ENCODE results near the gene CNGA3. TPM values are rescaled to one million over a fixed set of nuclear protein-coding genes. Genes with fewer than 3 reads are reported as not detected.

Gene CNGA3
- total RNA-seq, 1 experiment from 2014 or later, result not detected

- H3K4me3 Mint-ChIP-seq, result no peak overlapping the region
- H3K36me3 Mint-ChIP-seq (ENCODE audit: insufficient read depth in 1 of 3, low read depth in 3 of 3), result no peaks in the 10 kb centered on the region; a peak in 1 of 7 replicates
Measured at GRCh38 chr2:98403878-98404277, 57.6 kb downstream of the CNGA3 start.

More at GRCh38 chr2:98403878-98404277, 57.6 kb downstream of the CNGA3 start:
- Mint-ChIP-seq H3K9me3 (no peaks in the 10 kb centered on the region), H3K27ac (no peak overlapping the region), H3K4me1 (peaks cover 8 to 9% of the 10 kb centered on the region in 2 experiments), H3K27me3 (ENCODE audit: low read depth) (peaks cover 7% of the 10 kb centered on the region)
- no peak for DNase-seq
- Histone ChIP-seq H2BK20ac (ENCODE audit: low read depth, low read length, poor library complexity, severe bottlenecking) (no peak overlapping the region), H3K79me2 (ENCODE audit: insufficient read depth, low read length) (no peaks in the 10 kb centered on the region), H2AK5ac (ENCODE audit: insufficient read length, low read length) (no peak overlapping the region), H3K79me1 (ENCODE audit: insufficient read depth, low read depth, low read length, poor library complexity, severe bottlenecking) (no peaks in the 10 kb centered on the region), H4K8ac (replicated peaks; ENCODE audit: insufficient read length, low read depth, low read length) (no peak overlapping the region), H3T11ph (ENCODE audit: low read length) (no peak overlapping the region), H4K91ac (ENCODE audit: insufficient read length, low read depth, low read length) (no peak overlapping the region), H3K18ac (ENCODE audit: insufficient read length, low read depth, low read length) (no peak overlapping the region), H3K23ac (ENCODE audit: insufficient read length, low read depth, low read length) (no peak overlapping the region), H3K4me1 (ENCODE audit: insufficient read depth, low read length) (peaks cover 1% of the 10 kb centered on the region; the same call in 1 of the 2 replicates), H3K4me2 (ENCODE audit: insufficient read depth, insufficient read length, low read length) (no peak overlapping the region), H3K27ac (ENCODE audit: insufficient read length, low read depth, low read length) (no peak overlapping the region), H2BK15ac (ENCODE audit: low read depth, low read length) (no peak overlapping the region), H2BK120ac (ENCODE audit: low read depth, low read length, poor library complexity, severe bottlenecking) (no peak overlapping the region), H3K23me2 (ENCODE audit: insufficient read length, low read depth, low read length, poor library complexity, severe bottlenecking) (no peaks in the 10 kb centered on the region), H3K27me3 (ENCODE audit: insufficient read depth, low read length) (no peaks in the 10 kb centered on the region), H3K4ac (ENCODE audit: low read depth, low read length) (no peak overlapping the region), H2BK5ac (ENCODE audit: insufficient read length, low read length) (no peak overlapping the region), H3K14ac (ENCODE audit: insufficient read depth, low read length) (0 out of 2 replicates have a peak overlapping the region, but pooled peaks have one; percentile 60), H4K5ac (ENCODE audit: insufficient read length, low read depth, low read length) (no peak overlapping the region), H2AFZ (ENCODE audit: low read length) (no peak overlapping the region), H3K56ac (ENCODE audit: insufficient read length, low read depth, low read length) (no peak overlapping the region), H4K20me1 (ENCODE audit: control insufficient read depth, insufficient read depth, insufficient read length) (no peaks in the 10 kb centered on the region), H3K9ac (ENCODE audit: extremely low read depth, insufficient read length, low read length) (no peak overlapping the region), H3K9me3 (ENCODE audit: control insufficient read depth, low read depth, low read length) (no peaks in the 10 kb centered on the region), H2BK12ac (ENCODE audit: insufficient read length, low read depth, low read length) (no peak overlapping the region)
- no peak for TF ChIP-seq CTCF (conservative IDR thresholded peaks at IDR 0.05)
